ENCODE data around the gene LRRC74A.
"Not testable (repeated sequence)": the region's sequence is repeated elsewhere in the genome, so short reads cannot be mapped to it uniquely, and the experiment has no call there.

LRRC74A gene

GRCh38 chr14:76894308-76894707 is 68.1 kb downstream of the LRRC74A start:
- no peak for TF ChIP-seq CTCF (IDR thresholded peaks at IDR 0.05; ENCODE audit: low read depth, low read length)
- no peak for DNase-seq
- H3K9me3 ChIP-seq (ENCODE audit: severe bottlenecking): peaks cover 16% of the 10 kb centered on the region

GRCh38 chr14:76898006-76898405 is 71.8 kb downstream of the LRRC74A start:
- H3K9me3 ChIP-seq (ENCODE audit: severe bottlenecking); DNase-seq; H3K27ac ChIP-seq; H3K36me3 ChIP-seq; H3K4me3 ChIP-seq (ENCODE audit: low read depth, low read length); H3K27me3 ChIP-seq (ENCODE audit: insufficient read depth, low read depth, severe bottlenecking): not testable (repeated sequence)

More at GRCh38 chr14:76894308-76894707, 68.1 kb downstream of the LRRC74A start:
- Histone ChIP-seq H3K4me3 (ENCODE audit: low read depth, low read length) (no peak overlapping the region), H3K27ac (no peak overlapping the region), H3K36me3 (no peaks in the 10 kb centered on the region), H3K27me3 (ENCODE audit: insufficient read depth, low read depth, severe bottlenecking) (no peaks in the 10 kb centered on the region)

- no peaks in the 10 kb centered on the region for H3K36me3 ChIP-seq
- no peak for DNase-seq
- H3K9me3 ChIP-seq (ENCODE audit: severe bottlenecking): no peaks in the 10 kb centered on the region
- H3K4me3 ChIP-seq (ENCODE audit: low read depth, low read length): no peak overlapping the region
- H3K27ac ChIP-seq: no peak overlapping the region
- no peak for TF ChIP-seq CTCF (IDR thresholded peaks at IDR 0.05; ENCODE audit: low read depth, low read length)
- no peaks in the 10 kb centered on the region for H3K27me3 ChIP-seq (ENCODE audit: insufficient read depth, low read depth, severe bottlenecking)
Observed at GRCh38 chr14:76900682-76901081, 74.5 kb downstream of the LRRC74A start.

- Histone ChIP-seq H3K36me3 (no peaks in the 10 kb centered on the region), H3K9me3 (ENCODE audit: severe bottlenecking) (no peaks in the 10 kb centered on the region), H3K4me3 (ENCODE audit: low read depth, low read length) (no peak overlapping the region), H3K27me3 (ENCODE audit: insufficient read depth, low read depth, severe bottlenecking) (no peaks in the 10 kb centered on the region), H3K27ac (no peak overlapping the region)
- no peak for DNase-seq
- no peak for TF ChIP-seq CTCF (IDR thresholded peaks at IDR 0.05; ENCODE audit: low read depth, low read length)
Observed at GRCh38 chr14:76901171-76902055, 75.2 kb downstream of the LRRC74A start.

- Histone ChIP-seq H3K27ac (no peak overlapping the region), H3K27me3 (ENCODE audit: insufficient read depth, low read depth, severe bottlenecking) (no peaks in the 10 kb centered on the region), H3K36me3 (no peaks in the 10 kb centered on the region), H3K9me3 (ENCODE audit: severe bottlenecking) (no peaks in the 10 kb centered on the region), H3K4me3 (ENCODE audit: low read depth, low read length) (no peak overlapping the region)
- no peak for TF ChIP-seq CTCF (IDR thresholded peaks at IDR 0.05; ENCODE audit: low read depth, low read length)
- DNase-seq: no peak
Observed at GRCh38 chr14:76902591-76902990, 76.4 kb downstream of the LRRC74A start.

GRCh38 chr14:76904100-76904739 is 78.0 kb downstream of the LRRC74A start:
- TF ChIP-seq CTCF (IDR thresholded peaks at IDR 0.05; ENCODE audit: low read depth, low read length): no peak
- no peak overlapping the region for H3K27ac ChIP-seq
- H3K27me3 ChIP-seq (ENCODE audit: insufficient read depth, low read depth, severe bottlenecking): no peaks in the 10 kb centered on the region
- no peak for DNase-seq
- no peaks in the 10 kb centered on the region for H3K36me3 ChIP-seq
- no peaks in the 10 kb centered on the region for H3K9me3 ChIP-seq (ENCODE audit: severe bottlenecking)
- no peak overlapping the region for H3K4me3 ChIP-seq (ENCODE audit: low read depth, low read length)

Data from WERI-Rb-1 (cell line).